Neuronal stem cell (in vitro differentiated cells): ENCODE results near the gene MCF2. TPM values are rescaled to one million over a fixed set of nuclear protein-coding genes. Genes with fewer than 3 reads are reported as not detected.

Experiments used
- DNase-seq: peaks from one replicate; pipeline ENCODE4 v3.0.0-alpha.2; 2013; ENCODE audit warnings: low spot score
- H2AFZ ChIP-seq: one replicate; pipeline ENCODE4 v1.6.1; 2013; ENCODE audit warnings: mild to moderate bottlenecking, low read length, inconsistent platforms
- H2AK5ac ChIP-seq: 2 replicates; pipeline ENCODE4 v1.6.1; 2013; ENCODE audit warnings: low read depth, mild to moderate bottlenecking, inconsistent platforms, low read length, moderate library complexity, mixed read lengths
- H2BK120ac ChIP-seq: 2 replicates; pipeline ENCODE4 v1.6.1; 2013; ENCODE audit warnings: low read depth, mild to moderate bottlenecking, inconsistent platforms, low read length, moderate library complexity, mixed read lengths
- H2BK12ac ChIP-seq: one replicate; pipeline ENCODE4 v1.6.1; 2013; ENCODE audit warnings: low read length, inconsistent platforms
- H2BK15ac ChIP-seq: 2 replicates; pipeline ENCODE4 v1.6.1; 2013; ENCODE audit warnings: mild to moderate bottlenecking, low read length, inconsistent platforms, mixed read lengths
- H2BK5ac ChIP-seq: one replicate; pipeline ENCODE4 v1.6.1; 2013; ENCODE audit warnings: inconsistent platforms, mild to moderate bottlenecking, low read length, moderate library complexity
- H3K14ac ChIP-seq: one replicate; pipeline ENCODE4 v1.6.1; 2013; ENCODE audit warnings: low read length, inconsistent platforms
- H3K18ac ChIP-seq: 2 replicates; pipeline ENCODE4 v1.6.1; 2013; ENCODE audit warnings: low read length, inconsistent platforms
- H3K23ac ChIP-seq: 2 replicates; pipeline ENCODE4 v1.6.1; 2013; ENCODE audit warnings: low read depth, mild to moderate bottlenecking, mixed read lengths, low read length, inconsistent platforms; ENCODE audit not compliant: poor library complexity
- H3K27ac ChIP-seq: replicated peaks from 3 replicates; pipeline ENCODE4 v1.5.1; 2013; ENCODE audit warnings: low read length, inconsistent platforms
- H3K27me3 ChIP-seq, 3 experiments: 2 replicates each; pipeline ENCODE4 v1.6.1; 2013; ENCODE audit warnings: low read length in 3 of 3, mild to moderate bottlenecking in 2 of 3, inconsistent platforms in 1 of 3, low read depth in 1 of 3, mixed read lengths in 1 of 3, moderate library complexity in 1 of 3; ENCODE audit not compliant: control insufficient read depth in 3 of 3, insufficient read depth in 3 of 3
- H3K36me3 ChIP-seq, 2 donors: replicated peaks in 1 of 2; 2 replicates each; pipeline ENCODE4 v1.6.1; 2013; ENCODE audit warnings: low read length in 2 of 2; ENCODE audit not compliant: control insufficient read depth in 2 of 2, insufficient read depth in 2 of 2
- H3K4ac ChIP-seq: 2 replicates; pipeline ENCODE4 v1.6.1; 2013; ENCODE audit warnings: inconsistent platforms, mild to moderate bottlenecking, low read length, moderate library complexity
- H3K4me1 ChIP-seq, 2 donors: 1 replicate in 1 of 2; 2 replicates in 1 of 2; pipeline ENCODE4 v1.6.1; 2013; ENCODE audit warnings: low read length in 2 of 2, low read depth in 1 of 2; ENCODE audit not compliant: control insufficient read depth in 2 of 2, insufficient read depth in 1 of 2
- H3K4me2 ChIP-seq: one replicate; pipeline ENCODE4 v1.6.1; 2013; ENCODE audit warnings: mild to moderate bottlenecking, low read length, inconsistent platforms; ENCODE audit not compliant: insufficient read depth, poor library complexity, severe bottlenecking
- H3K4me3 ChIP-seq, 2 donors: 2 replicates each; pipeline ENCODE4 v1.5.1; 2013; ENCODE audit warnings: low read length in 2 of 2, mild to moderate bottlenecking in 2 of 2, inconsistent platforms in 1 of 2, moderate library complexity in 1 of 2
- H3K79me1 ChIP-seq: one replicate; pipeline ENCODE4 v1.6.1; 2013; ENCODE audit warnings: low read depth, mild to moderate bottlenecking, inconsistent platforms, low read length, moderate library complexity
- H3K9ac ChIP-seq: one replicate; pipeline ENCODE4 v1.6.1; 2013; ENCODE audit warnings: mild to moderate bottlenecking, low read depth, low read length, inconsistent platforms; ENCODE audit not compliant: poor library complexity
- H3K9me3 ChIP-seq, 2 donors: replicated peaks in 1 of 2; 2 replicates each; pipeline versions ENCODE3 to v1.6.1; 2013; ENCODE audit warnings: low read length in 2 of 2, mild to moderate bottlenecking in 2 of 2, inconsistent platforms in 1 of 2, low read depth in 1 of 2, mixed read lengths in 1 of 2, moderate library complexity in 1 of 2; ENCODE audit not compliant: control insufficient read depth in 2 of 2, insufficient read depth in 1 of 2
- H4K8ac ChIP-seq: one replicate; pipeline ENCODE4 v1.6.1; 2013; ENCODE audit warnings: low read depth, mild to moderate bottlenecking, inconsistent platforms, low read length, moderate library complexity
- H4K91ac ChIP-seq: one replicate; pipeline ENCODE4 v1.6.1; 2013; ENCODE audit warnings: low read length, low read depth, mild to moderate bottlenecking, inconsistent platforms; ENCODE audit not compliant: poor library complexity
- WGBS, 2 donors: extraction: QIAGEN DNeasy Blood & Tissue Kit; methylation state at CpG; one replicate each; pipeline ENCODE4 v1.1.7; 2013; ENCODE audit warnings: missing lambda C conversion rate in 2 of 2, mixed read lengths in 1 of 2; ENCODE audit not compliant: insufficient read length in 2 of 2, insufficient replicate concordance in 1 of 2; ENCODE audit errors: extremely low coverage in 2 of 2; 5-methylcytosine and 5-hydroxymethylcytosine counted together
- polyA plus RNA-seq, 2 experiments: library from polyadenylated mRNA; stranded (reverse); fragments of 200-250 nt; gene quantifications; one replicate each; pipeline ENCODE4 v1.2.3, GENCODE V29; 2013

MCF2 gene, protein sequence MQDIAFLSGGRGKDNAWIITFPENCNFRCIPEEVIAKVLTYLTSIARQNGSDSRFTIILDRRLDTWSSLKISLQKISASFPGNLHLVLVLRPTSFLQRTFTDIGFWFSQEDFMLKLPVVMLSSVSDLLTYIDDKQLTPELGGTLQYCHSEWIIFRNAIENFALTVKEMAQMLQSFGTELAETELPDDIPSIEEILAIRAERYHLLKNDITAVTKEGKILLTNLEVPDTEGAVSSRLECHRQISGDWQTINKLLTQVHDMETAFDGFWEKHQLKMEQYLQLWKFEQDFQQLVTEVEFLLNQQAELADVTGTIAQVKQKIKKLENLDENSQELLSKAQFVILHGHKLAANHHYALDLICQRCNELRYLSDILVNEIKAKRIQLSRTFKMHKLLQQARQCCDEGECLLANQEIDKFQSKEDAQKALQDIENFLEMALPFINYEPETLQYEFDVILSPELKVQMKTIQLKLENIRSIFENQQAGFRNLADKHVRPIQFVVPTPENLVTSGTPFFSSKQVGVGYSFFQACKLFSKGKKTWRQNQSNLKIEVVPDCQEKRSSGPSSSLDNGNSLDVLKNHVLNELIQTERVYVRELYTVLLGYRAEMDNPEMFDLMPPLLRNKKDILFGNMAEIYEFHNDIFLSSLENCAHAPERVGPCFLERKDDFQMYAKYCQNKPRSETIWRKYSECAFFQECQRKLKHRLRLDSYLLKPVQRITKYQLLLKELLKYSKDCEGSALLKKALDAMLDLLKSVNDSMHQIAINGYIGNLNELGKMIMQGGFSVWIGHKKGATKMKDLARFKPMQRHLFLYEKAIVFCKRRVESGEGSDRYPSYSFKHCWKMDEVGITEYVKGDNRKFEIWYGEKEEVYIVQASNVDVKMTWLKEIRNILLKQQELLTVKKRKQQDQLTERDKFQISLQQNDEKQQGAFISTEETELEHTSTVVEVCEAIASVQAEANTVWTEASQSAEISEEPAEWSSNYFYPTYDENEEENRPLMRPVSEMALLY
- polyA plus RNA-seq (2013, experiment 1 of 2), result 0.08 TPM
- polyA plus RNA-seq (2013, experiment 2 of 2), result 0.08 TPM

- Histone ChIP-seq H3K4me3 (no peak within 1 kb of the TSS), H3K4ac (no peak within 1 kb of the TSS), H2BK15ac (no peak within 1 kb of the TSS), H3K27ac (no peak within 1 kb of the TSS), H3K9ac (no peak within 1 kb of the TSS), H3K4me1 (no peaks in the 10 kb centered on the region), H3K14ac (no peak within 1 kb of the TSS), H3K79me1 (no peaks in the 10 kb centered on the region), H4K8ac (no peak within 1 kb of the TSS), H3K18ac (no peak within 1 kb of the TSS), H2BK120ac (no peak within 1 kb of the TSS), H4K91ac (no peak within 1 kb of the TSS), H3K9me3 (no peaks in the 10 kb centered on the region), H2AK5ac (no peak within 1 kb of the TSS), H3K36me3 (no peaks in the 10 kb centered on the region), H2AFZ (no peak within 1 kb of the TSS), H3K27me3 (no peaks in the 10 kb centered on the region), H2BK12ac (no peak within 1 kb of the TSS), H2BK5ac (no peak within 1 kb of the TSS), H3K23ac (no peak within 1 kb of the TSS), H3K4me2 (no peak within 1 kb of the TSS)
- no CpG with 5 or more reads among the region's 4 CpGs for WGBS, 2 donors
- no peak for DNase-seq
Observed at GRCh38 chrX:139708067-139708466, at the start of gene MCF2. Gene MCF2, minus strand, starts transcription at chrX:139708167. Its CDS starts 56,423 bp downstream, at chrX:139651744.

GRCh38 chrX:139751053-139751452 is 43.1 kb upstream of the MCF2 start:
- Histone ChIP-seq H2BK15ac (no peak overlapping the region), H3K4me1 (no peaks in the 10 kb centered on the region), H3K79me1 (no peaks in the 10 kb centered on the region), H3K4me3 (no peak overlapping the region), H2BK120ac (no peak overlapping the region), H3K27me3 (no peaks in the 10 kb centered on the region), H2BK5ac (no peak overlapping the region), H3K9me3 (peaks cover 0 to 5% of the 10 kb centered on the region in 2 donors), H3K4ac (no peak overlapping the region), H2AFZ (no peak overlapping the region), H3K27ac (no peak overlapping the region), H3K18ac (no peak overlapping the region), H2BK12ac (no peak overlapping the region), H4K8ac (no peak overlapping the region), H3K14ac (no peak overlapping the region), H2AK5ac (no peak overlapping the region), H3K4me2 (no peak overlapping the region), H3K36me3 (no peaks in the 10 kb centered on the region), H3K9ac (no peak overlapping the region), H4K91ac (no peak overlapping the region), H3K23ac (no peak overlapping the region)
- WGBS, 2 donors, result no CpG with 5 or more reads among the region's 3 CpGs
- no peak for DNase-seq

DNA sequence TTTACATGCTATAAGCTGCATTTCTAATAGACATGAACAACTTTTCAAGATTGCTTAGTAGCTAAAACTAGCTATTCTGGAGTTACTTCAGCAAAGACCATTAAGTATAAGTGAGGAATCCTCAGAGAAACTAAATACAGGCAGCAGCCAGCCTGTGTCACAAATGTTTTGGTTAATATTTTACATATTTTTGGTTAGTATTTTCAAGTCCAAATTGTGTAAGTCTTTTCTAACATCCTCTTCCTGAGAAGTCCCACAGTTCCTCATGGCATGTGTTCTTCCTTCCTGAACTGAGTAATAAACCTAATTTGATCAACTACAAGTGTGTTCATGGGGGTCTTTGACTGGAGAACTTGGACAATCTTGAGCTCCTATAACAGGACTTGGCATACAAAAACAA is 42.4 kb upstream of the MCF2 start:
- Histone ChIP-seq H2BK120ac (no peak overlapping the region), H3K4me2 (no peak overlapping the region), H3K9me3 (peaks cover 0 to 5% of the 10 kb centered on the region in 2 donors), H3K4ac (no peak overlapping the region), H3K79me1 (no peaks in the 10 kb centered on the region), H3K36me3 (no peaks in the 10 kb centered on the region), H3K9ac (no peak overlapping the region), H2AK5ac (no peak overlapping the region), H2BK12ac (no peak overlapping the region), H2BK5ac (no peak overlapping the region), H3K27me3 (no peaks in the 10 kb centered on the region), H2AFZ (no peak overlapping the region), H3K4me3 (no peak overlapping the region), H3K14ac (no peak overlapping the region), H3K23ac (no peak overlapping the region), H4K8ac (no peak overlapping the region), H3K27ac (no peak overlapping the region), H2BK15ac (no peak overlapping the region), H3K18ac (no peak overlapping the region), H4K91ac (no peak overlapping the region), H3K4me1 (no peaks in the 10 kb centered on the region)
- DNase-seq, result no peak

DNA sequence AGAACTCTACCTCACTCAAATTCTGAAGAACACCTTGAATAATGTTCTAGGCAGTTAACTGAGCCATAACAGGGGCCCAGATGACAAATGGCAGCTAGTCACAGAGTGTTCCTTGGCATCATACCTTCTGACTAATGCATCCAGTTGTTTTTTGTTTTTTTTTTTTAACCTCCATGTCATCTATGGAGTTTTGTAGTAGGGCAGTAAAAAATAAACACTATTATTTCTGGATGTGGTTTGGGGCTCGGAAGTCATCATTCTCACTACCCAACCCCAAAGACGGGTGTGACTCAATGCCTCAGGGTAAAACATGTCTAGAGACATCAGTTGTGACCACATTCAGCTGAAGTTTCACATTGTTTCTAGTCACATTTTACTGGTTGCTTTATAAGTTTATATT is 31.2 kb upstream of the MCF2 start:
- Histone ChIP-seq H3K27me3 (no peaks in the 10 kb centered on the region), H4K8ac (no peak overlapping the region), H3K4me2 (no peak overlapping the region), H3K4ac (no peak overlapping the region), H3K9me3 (no peaks in the 10 kb centered on the region), H2BK12ac (no peak overlapping the region), H2BK5ac (no peak overlapping the region), H3K4me3 (no peak overlapping the region), H4K91ac (no peak overlapping the region), H3K4me1 (no peaks in the 10 kb centered on the region), H3K27ac (no peak overlapping the region), H2BK15ac (no peak overlapping the region), H2BK120ac (no peak overlapping the region), H2AFZ (no peak overlapping the region), H3K36me3 (peaks cover 0 to 8% of the 10 kb centered on the region in 2 donors), H3K79me1 (no peaks in the 10 kb centered on the region), H2AK5ac (no peak overlapping the region), H3K23ac (no peak overlapping the region), H3K18ac (no peak overlapping the region), H3K9ac (no peak overlapping the region), H3K14ac (no peak overlapping the region)
- no CpG with 5 or more reads among the region's 2 CpGs for WGBS, 2 donors
- DNase-seq, result no peak
